ENCODE measurements around the gene TRAF3IP1. TPM values are rescaled to one million over a fixed set of nuclear protein-coding genes. Genes with fewer than 3 reads are reported as not detected.
A peak's percentile ranks its signal among the peaks of the same experiment; 100 is the strongest.

The TRAF3IP1 gene
- total RNA-seq, 1 donor from 2014 or later: 10.8 TPM

- peak; percentile 61 for ATAC-seq
Observed at GRCh38 chr2:238287737-238288649, 32.3 kb upstream of the TRAF3IP1 start, which contains the start of gene PER2. Gene PER2, minus strand, starts transcription at chr2:238288610. Its CDS starts 10,674 bp downstream, at chr2:238277936.

GRCh38 chr2:238288650-238289573 lies 31.4 kb upstream of the TRAF3IP1 start:
- peak; percentile 73 for ATAC-seq

GRCh38 chr2:238289574-238289973 lies 30.7 kb upstream of the TRAF3IP1 start:
- no peak for ATAC-seq

GRCh38 chr2:238290091-238290509 lies 30.2 kb upstream of the TRAF3IP1 start:
- ATAC-seq: peak; percentile 75

- peak; percentile 1 for ATAC-seq
Observed at GRCh38 chr2:238290715-238291549, 29.4 kb upstream of the TRAF3IP1 start.

GRCh38 chr2:238291550-238292281 lies 28.6 kb upstream of the TRAF3IP1 start:
- no peak for ATAC-seq

- ATAC-seq: no peak
Observed at GRCh38 chr2:238294046-238294392, 26.3 kb upstream of the TRAF3IP1 start.

GRCh38 chr2:238294393-238295143 lies 25.8 kb upstream of the TRAF3IP1 start:
- ATAC-seq: no peak

- no peak for ATAC-seq
Observed at GRCh38 chr2:238295144-238296112, 24.9 kb upstream of the TRAF3IP1 start.

- ATAC-seq: no peak
Observed at GRCh38 chr2:238296638-238297457, 23.5 kb upstream of the TRAF3IP1 start.

GRCh38 chr2:238299803-238300202 lies 20.5 kb upstream of the TRAF3IP1 start:
- peak; percentile 32 for ATAC-seq

GRCh38 chr2:238302087-238302486 lies 18.2 kb upstream of the TRAF3IP1 start:
- ATAC-seq: no peak

GRCh38 chr2:238302751-238303150 lies 17.6 kb upstream of the TRAF3IP1 start:
- ATAC-seq: no peak

- no peak for ATAC-seq
Observed at GRCh38 chr2:238304116-238304515, 16.2 kb upstream of the TRAF3IP1 start.

GRCh38 chr2:238305092-238305862 lies 15.0 kb upstream of the TRAF3IP1 start:
- ATAC-seq: no peak

GRCh38 chr2:238305965-238306671 lies 14.2 kb upstream of the TRAF3IP1 start:
- ATAC-seq: no peak

GRCh38 chr2:238306672-238306998 lies 13.7 kb upstream of the TRAF3IP1 start:
- no peak for ATAC-seq
